Measurements from ENCODE around the gene HIVEP2.

The HIVEP2 gene

DNA sequence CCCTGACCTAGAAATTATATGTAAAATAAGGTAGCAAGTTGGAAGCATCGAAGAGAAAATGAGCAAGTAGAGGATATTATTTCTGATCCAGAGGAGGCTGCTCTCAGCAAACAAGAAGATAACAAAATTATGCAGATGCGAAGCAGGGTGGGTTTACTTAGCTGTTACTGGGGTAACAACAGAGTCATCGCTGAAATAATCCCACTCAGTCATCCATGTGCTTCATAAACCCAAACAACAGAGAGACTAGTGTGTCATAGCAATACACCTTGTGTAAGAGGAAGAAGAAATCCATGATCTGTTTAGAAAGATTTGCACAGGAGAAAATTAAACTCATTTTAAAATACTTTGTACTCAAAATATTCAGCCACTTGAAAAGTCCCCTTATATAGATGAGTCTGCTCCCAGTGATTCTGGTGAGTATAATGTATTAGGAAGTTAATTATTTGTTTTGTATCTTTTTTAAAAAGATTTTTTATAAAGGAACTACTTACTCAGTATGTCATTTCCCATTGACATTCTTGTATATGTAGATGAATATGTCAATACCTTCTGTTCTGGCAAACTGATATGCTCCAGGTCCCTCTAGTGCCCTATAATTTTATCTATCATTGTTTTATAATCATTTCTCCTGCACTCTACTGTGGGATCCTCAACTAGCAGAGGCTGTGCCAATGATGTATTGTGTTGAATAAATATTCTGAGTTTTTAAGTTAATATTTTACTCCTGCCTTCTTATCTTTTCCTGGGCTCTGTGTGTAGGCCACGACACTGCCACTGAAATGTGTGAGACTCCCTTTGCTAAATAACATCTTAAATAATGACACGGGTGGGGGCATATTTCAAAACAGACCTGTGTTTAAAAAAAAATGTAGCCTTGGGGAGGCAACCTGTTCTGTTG lies 8.6 kb upstream of the HIVEP2 start:
- TF ChIP-seq, protein P1, sequence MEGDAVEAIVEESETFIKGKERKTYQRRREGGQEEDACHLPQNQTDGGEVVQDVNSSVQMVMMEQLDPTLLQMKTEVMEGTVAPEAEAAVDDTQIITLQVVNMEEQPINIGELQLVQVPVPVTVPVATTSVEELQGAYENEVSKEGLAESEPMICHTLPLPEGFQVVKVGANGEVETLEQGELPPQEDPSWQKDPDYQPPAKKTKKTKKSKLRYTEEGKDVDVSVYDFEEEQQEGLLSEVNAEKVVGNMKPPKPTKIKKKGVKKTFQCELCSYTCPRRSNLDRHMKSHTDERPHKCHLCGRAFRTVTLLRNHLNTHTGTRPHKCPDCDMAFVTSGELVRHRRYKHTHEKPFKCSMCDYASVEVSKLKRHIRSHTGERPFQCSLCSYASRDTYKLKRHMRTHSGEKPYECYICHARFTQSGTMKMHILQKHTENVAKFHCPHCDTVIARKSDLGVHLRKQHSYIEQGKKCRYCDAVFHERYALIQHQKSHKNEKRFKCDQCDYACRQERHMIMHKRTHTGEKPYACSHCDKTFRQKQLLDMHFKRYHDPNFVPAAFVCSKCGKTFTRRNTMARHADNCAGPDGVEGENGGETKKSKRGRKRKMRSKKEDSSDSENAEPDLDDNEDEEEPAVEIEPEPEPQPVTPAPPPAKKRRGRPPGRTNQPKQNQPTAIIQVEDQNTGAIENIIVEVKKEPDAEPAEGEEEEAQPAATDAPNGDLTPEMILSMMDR (IDR thresholded peaks at IDR 0.05; ENCODE audit: insufficient read depth, low read depth, low read length, missing control alignments): no peak
- no peak for DNase-seq (ENCODE audit: low read depth)

DNA sequence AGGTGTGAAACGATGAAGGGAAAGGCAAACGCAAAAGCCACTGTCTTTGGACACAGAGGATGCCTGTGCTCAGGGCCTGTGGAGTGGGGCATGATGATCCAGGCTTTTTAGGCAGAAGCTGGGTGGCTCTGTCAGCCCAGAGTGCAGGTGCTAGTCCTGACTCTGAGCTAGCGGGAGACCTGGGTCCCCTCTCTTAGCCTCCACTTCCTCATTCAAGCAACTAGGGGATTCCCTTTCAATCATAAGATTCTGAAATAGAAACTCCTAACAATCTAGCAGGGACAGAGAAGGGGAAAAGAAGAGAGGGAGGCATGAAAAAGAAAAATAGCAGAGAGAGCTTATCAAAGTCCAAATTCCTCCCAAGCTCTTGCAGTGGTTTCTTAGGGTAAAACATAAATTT lies 7.6 kb upstream of the HIVEP2 start:
- TF ChIP-seq, protein P1 (IDR thresholded peaks at IDR 0.05; ENCODE audit: insufficient read depth, low read depth, low read length, missing control alignments): no peak
- DNase-seq (ENCODE audit: low read depth): no peak

More for the DNA sequence above, 8.6 kb upstream of the HIVEP2 start:
- H3K4me3 ChIP-seq (ENCODE audit: low read length): no peak overlapping the region

DNA sequence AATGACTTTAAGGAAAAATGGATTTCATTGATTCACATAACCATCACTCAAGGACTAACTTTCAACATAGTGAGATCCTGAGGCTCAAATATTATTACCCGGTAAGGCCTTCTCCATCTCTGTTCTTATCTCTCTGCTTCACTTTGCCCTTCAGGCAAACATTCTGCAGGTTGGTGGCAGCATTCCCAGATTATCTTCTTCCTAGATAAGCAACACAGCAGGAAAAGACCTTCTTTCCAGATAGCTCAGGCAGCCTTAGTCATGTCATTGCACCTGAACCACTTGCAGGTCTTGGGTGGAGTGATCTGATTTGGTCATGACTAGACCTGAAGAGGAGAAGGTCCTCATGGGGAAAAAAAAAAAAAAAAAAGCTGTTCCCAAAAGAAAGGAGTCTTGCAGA lies 5.3 kb upstream of the HIVEP2 start:
- TF ChIP-seq, protein P1 (IDR thresholded peaks at IDR 0.05; ENCODE audit: insufficient read depth, low read depth, low read length, missing control alignments): no peak
- no peak for DNase-seq (ENCODE audit: low read depth)
- H3K4me3 ChIP-seq (ENCODE audit: low read length): no peak overlapping the region

More for the DNA sequence above, 7.6 kb upstream of the HIVEP2 start:
- no peak overlapping the region for H3K4me3 ChIP-seq (ENCODE audit: low read length)

DNA sequence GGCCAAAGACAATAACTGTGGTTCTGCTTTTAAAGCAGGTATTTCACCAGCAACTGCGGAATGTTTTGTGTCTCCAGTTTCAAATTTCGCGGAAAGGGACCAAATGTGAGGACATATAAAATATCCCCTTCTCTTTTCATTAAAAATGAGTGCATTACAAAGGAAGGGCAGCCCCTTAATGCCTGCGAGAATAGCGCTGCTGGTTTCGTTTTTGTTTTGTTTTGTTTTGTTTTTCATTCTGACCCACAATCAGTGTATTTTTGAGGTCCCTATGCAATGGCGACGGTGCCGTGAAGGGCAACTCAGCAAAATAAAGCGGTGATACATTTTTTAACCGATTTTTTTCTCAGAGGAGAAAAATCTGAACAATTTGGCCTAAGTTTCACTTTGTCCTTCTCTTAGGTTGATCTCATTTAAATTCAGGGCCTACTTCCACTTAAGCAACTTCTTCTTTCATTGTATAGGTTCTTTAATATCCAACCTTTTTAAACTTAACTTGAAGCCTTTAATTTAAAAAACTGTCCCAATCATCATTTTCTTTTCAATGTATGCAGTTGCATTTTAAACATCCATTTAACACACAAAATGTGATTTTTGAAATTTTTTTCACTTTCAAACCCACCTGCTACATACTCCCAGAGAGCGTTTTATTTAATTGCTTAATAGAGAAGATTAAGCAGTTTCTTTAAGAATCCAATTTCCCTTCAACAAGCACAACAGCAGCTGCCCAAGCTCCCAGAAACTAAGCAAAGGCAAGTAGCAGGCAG lies 2.9 kb upstream of the HIVEP2 start:
- H3K4me3 ChIP-seq (ENCODE audit: low read length): peak overlapping the region; percentile 67
- no peak for DNase-seq (ENCODE audit: low read depth)
- TF ChIP-seq, protein P1 (IDR thresholded peaks at IDR 0.05; ENCODE audit: insufficient read depth, low read depth, low read length, missing control alignments): no peak

DNA sequence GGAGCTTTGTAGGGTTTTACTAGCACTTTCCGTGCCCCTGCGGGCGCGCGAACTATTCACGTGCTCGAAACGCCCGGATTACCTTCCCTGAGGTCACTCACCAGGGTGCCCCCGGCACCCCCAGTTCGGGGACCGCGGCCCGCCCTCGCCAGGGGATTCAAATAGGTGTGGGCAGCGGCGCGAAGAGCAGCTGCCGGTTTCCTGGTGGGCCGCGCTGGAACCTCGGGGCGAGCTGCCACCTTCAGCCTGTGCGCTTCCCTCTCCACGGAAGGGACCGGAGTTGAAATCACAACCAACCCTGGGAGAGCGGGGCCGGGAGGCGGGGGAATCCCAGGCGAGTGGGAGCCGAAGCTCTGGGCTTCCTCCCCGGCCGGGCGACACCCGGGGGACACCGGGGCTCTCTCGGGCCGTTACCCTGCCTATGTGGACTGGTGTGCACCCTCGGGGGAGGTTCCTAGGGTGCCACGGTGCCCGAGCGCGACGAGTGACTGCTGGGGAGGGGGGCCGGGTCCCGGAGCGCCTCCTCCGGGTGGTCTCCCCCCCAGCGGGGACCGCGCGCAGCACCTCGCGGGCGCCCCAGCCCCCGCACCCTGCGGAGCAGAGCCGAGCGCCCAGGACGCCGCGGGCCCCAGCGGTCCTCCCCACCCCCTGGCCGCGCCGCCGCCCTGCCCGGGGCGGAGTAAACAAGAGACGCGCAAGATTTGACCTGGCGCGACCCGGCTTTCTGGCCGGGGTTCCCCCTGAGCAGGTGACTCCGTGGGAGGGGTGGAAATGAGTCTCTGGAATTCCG lies 2.1 kb upstream of the HIVEP2 start:
- peak; percentile 84 for DNase-seq (ENCODE audit: low read depth)
- TF ChIP-seq, protein P1 (IDR thresholded peaks at IDR 0.05; ENCODE audit: insufficient read depth, low read depth, low read length, missing control alignments): no peak
- peak overlapping the region; percentile 67 for H3K4me3 ChIP-seq (ENCODE audit: low read length)

DNA sequence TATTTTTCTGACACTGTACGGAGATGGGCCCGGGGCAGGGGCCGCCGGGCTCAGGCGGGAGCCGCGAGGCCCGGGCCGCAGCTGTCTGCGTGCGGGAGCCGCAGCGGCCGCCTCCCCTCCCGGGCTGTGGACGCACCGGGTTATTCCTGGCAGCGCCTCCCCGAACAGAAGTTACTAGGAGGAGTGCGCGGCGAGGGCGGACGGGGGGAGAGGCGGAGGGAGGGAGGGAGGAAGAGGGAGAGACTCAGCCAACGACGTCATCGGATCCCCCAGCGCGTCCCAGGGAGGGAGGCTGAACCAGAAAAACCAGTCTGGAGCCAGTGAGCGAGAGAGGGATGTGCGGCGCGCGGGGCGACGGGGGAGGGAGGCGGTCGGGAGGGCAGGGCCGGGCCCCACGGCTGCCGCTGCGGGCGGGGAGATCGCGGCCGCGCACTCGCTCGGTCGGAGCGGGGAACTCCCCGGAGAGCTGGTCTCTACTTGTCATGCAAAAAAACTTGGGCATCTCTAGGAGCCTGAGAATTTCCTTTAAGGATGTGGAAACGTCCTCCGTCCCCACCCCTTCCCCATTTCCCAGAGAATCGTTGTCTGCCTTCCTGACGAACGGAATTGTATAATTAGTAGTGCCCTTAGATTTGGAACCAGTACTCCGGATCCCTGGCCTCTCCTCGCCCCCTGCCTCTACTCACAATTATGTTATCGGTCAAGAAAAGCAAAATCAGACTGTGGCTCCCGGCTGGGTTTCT lies 1.4 kb upstream of the HIVEP2 start:
- TF ChIP-seq, protein P1 (IDR thresholded peaks at IDR 0.05; ENCODE audit: insufficient read depth, low read depth, low read length, missing control alignments): no peak
- peak overlapping the region; percentile 94 for H3K4me3 ChIP-seq (ENCODE audit: low read length)
- peak; percentile 100 for DNase-seq (ENCODE audit: low read depth)
